H1 (cell line): ENCODE data around the gene NEU4. TPM values are rescaled to one million over a fixed set of nuclear protein-coding genes. Genes with fewer than 3 reads are reported as not detected.

Source experiments
- CTCF ChIA-PET: fragments of 300-600 bp; sonication (Branson Sonifier 250); formaldehyde crosslinking; loops from one replicate; lab custom pipeline; 2021; ENCODE audit not compliant: partially characterized antibody; lab: Charles Lee
- POLR2A ChIA-PET: fragments of 300-600 bp; sonication (Branson Sonifier 250); formaldehyde crosslinking; loops from one replicate; lab custom pipeline; 2021; ENCODE audit warnings: inconsistent platforms; ENCODE audit not compliant: partially characterized antibody; lab: Charles Lee
- DNase-seq, 2 experiments: peaks; one replicate each; pipeline versions ENCODE4 v3.0.0 to v3.0.0-alpha.2; 2010 to 2022; ENCODE audit warnings: low spot score in 2 of 2, low read depth in 1 of 2, mixed read lengths in 1 of 2
- FAIRE-seq: peaks from 2 replicates; lab custom pipeline; 2011; peaks lifted over from hg19 to GRCh38; lab: Jason Lieb, UNC
- H2AFZ ChIP-seq: 2 replicates; pipeline ENCODE4 v1.8.1; 2012; ENCODE audit warnings: low read length, inconsistent platforms
- H2AK5ac ChIP-seq: 2 replicates; pipeline ENCODE4 v1.6.1; 2013; ENCODE audit warnings: low read depth, low read length
- H2BK120ac ChIP-seq: replicated peaks from 2 replicates; pipeline ENCODE3; 2013; ENCODE audit warnings: low read depth, low read length, inconsistent platforms
- H2BK12ac ChIP-seq: 2 replicates; pipeline ENCODE4 v1.6.1; 2013; ENCODE audit warnings: low read depth, low read length
- H2BK15ac ChIP-seq: 2 replicates; pipeline ENCODE4 v1.6.1; 2013; ENCODE audit warnings: low read length
- H2BK20ac ChIP-seq: 2 replicates; pipeline ENCODE4 v1.6.1; 2013; ENCODE audit warnings: low read length
- H2BK5ac ChIP-seq: 2 replicates; pipeline ENCODE4 v1.6.1; 2013; ENCODE audit warnings: low read depth, low read length
- H3K14ac ChIP-seq: 2 replicates; pipeline ENCODE4 v1.6.1; 2013; ENCODE audit warnings: inconsistent platforms; ENCODE audit not compliant: insufficient read length
- H3K18ac ChIP-seq: 2 replicates; pipeline ENCODE4 v1.6.1; 2013; ENCODE audit warnings: low read length; ENCODE audit errors: extremely low read depth
- H3K23ac ChIP-seq: 2 replicates; pipeline ENCODE4 v1.6.1; 2013; ENCODE audit warnings: inconsistent platforms; ENCODE audit not compliant: insufficient read length
- H3K23me2 ChIP-seq: 2 replicates; pipeline ENCODE4 v1.6.1; 2013; ENCODE audit warnings: low read depth, low read length
- H3K27ac ChIP-seq: 2 replicates; pipeline ENCODE4 v1.6.1; 2011; ENCODE audit warnings: low read depth, low read length, inconsistent platforms
- H3K27me3 ChIP-seq, 4 experiments: replicated peaks in 1 of 4; 1 replicate in 1 of 4; 2 replicates in 3 of 4; pipeline versions ENCODE4 v1.6.1 to v1.8.1; 2011 to 2013; ENCODE audit warnings: low read length in 3 of 4, mild to moderate bottlenecking in 3 of 4, inconsistent platforms in 2 of 4, mixed read lengths in 2 of 4, moderate library complexity in 1 of 4; ENCODE audit not compliant: control insufficient read depth in 3 of 4, insufficient read depth in 3 of 4; ENCODE audit errors: extremely low read depth in 1 of 4
- H3K36me3 ChIP-seq, 4 experiments: 2 replicates each; pipeline versions ENCODE4 v1.6.1 to v1.8.1; 2011 to 2013; ENCODE audit warnings: mild to moderate bottlenecking in 4 of 4, low read length in 3 of 4, moderate library complexity in 2 of 4, control low read depth in 1 of 4, inconsistent platforms in 1 of 4; ENCODE audit not compliant: insufficient read depth in 4 of 4, control insufficient read depth in 2 of 4
- H3K4ac ChIP-seq: replicated peaks from 2 replicates; pipeline ENCODE3; 2013; ENCODE audit warnings: low read length, low read depth, mixed read lengths, inconsistent platforms; ENCODE audit not compliant: insufficient read length
- H3K4me1 ChIP-seq, 4 experiments: replicated peaks in 1 of 4; 1 replicate in 1 of 4; 2 replicates in 3 of 4; pipeline versions ENCODE4 v1.6.1 to v1.8.1; 2011 to 2013; ENCODE audit warnings: low read length in 3 of 4, inconsistent platforms in 2 of 4, mixed read lengths in 1 of 4; ENCODE audit not compliant: insufficient read depth in 4 of 4, control insufficient read depth in 3 of 4
- H3K4me2 ChIP-seq, 2 experiments: 2 replicates each; pipeline versions ENCODE4 v1.6.1 to v1.8.1; 2011 to 2013; ENCODE audit warnings: low read depth in 2 of 2, low read length in 2 of 2, control low read depth in 1 of 2, inconsistent platforms in 1 of 2, mild to moderate bottlenecking in 1 of 2; ENCODE audit not compliant: insufficient read depth in 1 of 2
- H3K4me3 ChIP-seq, 4 experiments: fragments of 200-600, 300-600 bp in 1 of 4; sonication (generic), shearing (Covaris generic), sonication (Bioruptor Twin) in 1 of 4; 2 replicates each; pipeline versions ENCODE4 v1.5.1 to v1.8.1; 2011 to 2016; ENCODE audit warnings: low read length in 4 of 4, low read depth in 3 of 4, control low read depth in 2 of 4, inconsistent platforms in 2 of 4, mild to moderate bottlenecking in 2 of 4, mixed read lengths in 1 of 4, moderate library complexity in 1 of 4; ENCODE audit not compliant: insufficient read depth in 2 of 4; ENCODE audit errors: extremely low read depth in 1 of 4
- H3K56ac ChIP-seq: replicated peaks from 2 replicates; pipeline ENCODE3; 2013; ENCODE audit warnings: low read depth, mild to moderate bottlenecking, mixed read lengths, low read length, inconsistent platforms; ENCODE audit not compliant: insufficient read length
- H3K79me1 ChIP-seq: 2 replicates; pipeline ENCODE4 v1.6.1; 2013; ENCODE audit warnings: low read depth, low read length, control low read depth
- H3K79me2 ChIP-seq, 2 experiments: 2 replicates each; pipeline versions ENCODE4 v1.6.1 to v1.8.1; 2012 to 2013; ENCODE audit warnings: low read length in 2 of 2, mild to moderate bottlenecking in 2 of 2, inconsistent platforms in 1 of 2; ENCODE audit not compliant: insufficient read depth in 2 of 2, control insufficient read depth in 1 of 2
- H3K9ac ChIP-seq, 4 experiments: replicated peaks in 1 of 4; 1 replicate in 1 of 4; 2 replicates in 3 of 4; pipeline versions ENCODE4 v1.6.1 to v1.8.1; 2011 to 2013; ENCODE audit warnings: low read depth in 3 of 4, low read length in 3 of 4, control low read depth in 2 of 4, mild to moderate bottlenecking in 2 of 4, moderate library complexity in 2 of 4, inconsistent platforms in 1 of 4; ENCODE audit errors: extremely low read depth in 1 of 4
- H3K9me3 ChIP-seq, 2 experiments: 2 replicates each; pipeline versions ENCODE4 v1.6.1 to v1.8.1; 2012 to 2013; ENCODE audit warnings: mild to moderate bottlenecking in 2 of 2, moderate library complexity in 2 of 2, control low read depth in 1 of 2, inconsistent platforms in 1 of 2, low read depth in 1 of 2, low read length in 1 of 2, mixed read lengths in 1 of 2; ENCODE audit not compliant: insufficient read depth in 2 of 2
- H4K20me1 ChIP-seq, 2 experiments: replicated peaks in 1 of 2; 2 replicates each; pipeline versions ENCODE3 to v1.8.1; 2011 to 2013; ENCODE audit warnings: inconsistent platforms in 2 of 2, low read length in 2 of 2, mild to moderate bottlenecking in 1 of 2; ENCODE audit not compliant: insufficient read depth in 2 of 2, control insufficient read depth in 1 of 2
- H4K5ac ChIP-seq: 2 replicates; pipeline ENCODE4 v1.6.1; 2013; ENCODE audit warnings: low read length, low read depth, mixed read lengths, inconsistent platforms; ENCODE audit not compliant: insufficient read length
- H4K8ac ChIP-seq: 2 replicates; pipeline ENCODE4 v1.8.0; 2013; ENCODE audit warnings: mild to moderate bottlenecking, moderate library complexity, low read length, inconsistent platforms; ENCODE audit not compliant: insufficient read depth; ENCODE audit errors: extremely low read depth
- H4K91ac ChIP-seq: replicated peaks from 2 replicates; pipeline ENCODE3; 2013; ENCODE audit warnings: low read length, mixed read lengths, inconsistent platforms; ENCODE audit not compliant: insufficient read length
- NRF1 ChIP-seq: IDR thresholded peaks from 2 replicates; pipeline ENCODE4 v1.6.1; 2011; ENCODE audit warnings: mild to moderate bottlenecking, low read depth, low read length, improper control_type of control experiment
- SAP30 ChIP-seq: fragments of 300-600 bp; sonication (generic); IDR thresholded peaks from 2 replicates; pipeline ENCODE4 v1.7.1; 2012; ENCODE audit warnings: low read length, moderate library complexity, mild to moderate bottlenecking, inconsistent platforms; ENCODE audit not compliant: insufficient read depth, insufficient replicate concordance
- SIN3A ChIP-seq, 2 experiments: IDR thresholded peaks in 1 of 2; conservative IDR thresholded peaks in 1 of 2; 2 replicates each; pipeline ENCODE4 v1.6.1; 2011 to 2012; ENCODE audit warnings: low read length in 2 of 2, improper control_type of control experiment in 1 of 2, low read depth in 1 of 2, mild to moderate bottlenecking in 1 of 2
- SP1 ChIP-seq: IDR thresholded peaks from 2 replicates; pipeline ENCODE4 v1.6.1; 2011; ENCODE audit warnings: low read depth, low read length
- TEAD4 ChIP-seq: IDR thresholded peaks from 2 replicates; pipeline ENCODE4 v1.6.1; 2012; ENCODE audit warnings: low read depth, low read length, inconsistent platforms, mixed read lengths
- WGBS, 2 experiments: shearing (Covaris generic) in 1 of 2; methylation state at CpG; one replicate each; pipeline versions ENCODE4 v1.1.6 to v1.1.7; 2013 to 2015; ENCODE audit warnings: low lambda C conversion rate in 2 of 2, mixed read lengths in 2 of 2, inconsistent platforms in 1 of 2, low coverage in 1 of 2, missing lambda C conversion rate in 1 of 2; ENCODE audit not compliant: insufficient replicate concordance in 2 of 2, insufficient coverage in 1 of 2, insufficient read length in 1 of 2; ENCODE audit errors: extremely low coverage in 1 of 2, missing lambda C conversion rate in 1 of 2; 5-methylcytosine and 5-hydroxymethylcytosine counted together
- polyA plus RNA-seq, 7 experiments: library from polyadenylated mRNA; depleted of rRNA in 3 of 7; stranded (reverse) in 5 of 7; unstranded in 2 of 7; fragments of >200 nt in 5 of 7; fragments of 200-250 nt in 2 of 7; gene quantifications; 1 replicate in 5 of 7; 2 replicates in 1 of 7; 4 replicates in 1 of 7; pipeline versions ENCODE4 v1.2.1 to v1.2.3, GENCODE V29; 2011 to 2013; ENCODE audit warnings: missing spikeins in 2 of 7, mixed read lengths in 2 of 7
- total RNA-seq: library from RNA; stranded (reverse); fragmentation: NEBNext Ultra II Directional; extraction: Animal tissue kit (Norgen Biotek cat#: 25700); gene quantifications from 2 replicates; pipeline ENCODE4 v1.2.1, GENCODE V29; 2021
- TF ChIP-seq, protein P1 (sequence below): IDR thresholded peaks from 2 replicates; pipeline ENCODE4 v1.6.1; 2011; ENCODE audit warnings: low read depth, mild to moderate bottlenecking, low read length; ENCODE audit not compliant: insufficient read depth

Gene NEU4
- total and polyA plus RNA-seq, 2 of the 8 experiments (the other 6 are each of a cell fraction or from before 2014, with no cell fraction given), result 0.32 to 0.50 TPM

DNA sequence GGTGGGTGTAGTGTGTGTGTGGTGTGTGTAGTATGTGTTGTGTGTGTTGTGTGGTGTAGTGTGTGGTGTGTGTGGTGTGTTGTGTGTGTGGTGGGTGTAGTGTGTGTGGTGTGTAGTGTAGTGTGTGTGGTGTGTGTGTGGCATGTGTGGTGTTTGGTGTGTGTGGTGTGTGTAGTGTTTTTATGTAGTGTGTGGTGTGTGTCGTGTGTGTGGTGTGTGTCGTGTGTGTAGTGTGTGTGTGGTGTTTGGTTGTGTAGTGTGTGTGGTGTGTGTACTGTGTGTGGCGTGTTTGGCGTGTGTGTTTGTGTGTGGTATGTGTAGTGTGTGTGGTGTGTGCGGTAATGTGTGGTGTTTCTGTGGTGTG is 55.8 kb downstream of the NEU4 start:
- DNase-seq (no peak), FAIRE-seq (no peak)
- 91 to 100% methylated on average over 1 to 5 of the region's 5 CpGs for WGBS, 2 experiments
- Histone ChIP-seq H3K4me1 (peaks cover 0 to 11% (median 3%) of the 10 kb centered on the region in 4 experiments; a peak in 5 of 7 replicates), H2BK12ac (peak overlapping the region; percentile 64; the same call in 1 of the 2 replicates), H3K4ac (peak overlapping the region; percentile 57), H3K4me2 (peak overlapping the region in 1 of 2 experiments; percentile 42; a peak in 1 of 4 replicates), H2AK5ac (peak overlapping the region; percentile 93), H2BK20ac (no peak overlapping the region), H3K4me3 (no peak overlapping the region), H3K56ac (peak overlapping the region; percentile 100), H3K27me3 (peaks cover 0 to 16% (median 0%) of the 10 kb centered on the region in 4 experiments; a peak in 3 of 7 replicates), H3K79me2 (no peaks in the 10 kb centered on the region), H3K9ac (peak overlapping the region in 1 of 4 experiments; percentile 47; a peak in 1 of 7 replicates), H3K27ac (no peak overlapping the region), H2BK15ac (peak overlapping the region; percentile 81; the same call in 1 of the 2 replicates), H3K9me3 (no peaks in the 10 kb centered on the region), H3K23me2 (peaks cover 29% of the 10 kb centered on the region), H4K20me1 (peaks cover 0 to 20% of the 10 kb centered on the region in 2 experiments), H3K79me1 (peaks cover 4% of the 10 kb centered on the region; the same call in 1 of the 2 replicates), H4K91ac (peak overlapping the region; percentile 98), H3K18ac (no peak overlapping the region), H2BK5ac (0 out of 2 replicates have a peak overlapping the region, but pooled peaks have one; percentile 2), H3K23ac (no peak overlapping the region), H4K8ac (no peak overlapping the region), H2AFZ (no peak overlapping the region), H2BK120ac (no peak overlapping the region), H4K5ac (no peak overlapping the region), H3K36me3 (no peaks in the 10 kb centered on the region; a peak in 2 of 8 replicates), H3K14ac (no peak overlapping the region)
- ChIA-PET CTCF (no interaction called here), POLR2A (no interaction called here)
- TF ChIP-seq, protein P1, sequence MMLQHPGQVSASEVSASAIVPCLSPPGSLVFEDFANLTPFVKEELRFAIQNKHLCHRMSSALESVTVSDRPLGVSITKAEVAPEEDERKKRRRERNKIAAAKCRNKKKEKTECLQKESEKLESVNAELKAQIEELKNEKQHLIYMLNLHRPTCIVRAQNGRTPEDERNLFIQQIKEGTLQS, result no peak
- no peak for TF ChIP-seq NRF1
- no peak for TF ChIP-seq SP1
- no peak for TF ChIP-seq TEAD4
- TF ChIP-seq SIN3A (conservative IDR thresholded peaks at IDR 0.05 in 1 of 2, IDR thresholded peaks at IDR 0.05 in 1 of 2; ENCODE audit: low read depth in 1 of 2, low read length in 2 of 2), result no peak
- TF ChIP-seq SAP30, result no peak
